GM20000 (cell line): ENCODE results near the gene TBC1D1.
A peak's percentile ranks its signal among the peaks of the same experiment; 100 is the strongest.
"Not testable (repeated sequence)": the region's sequence is repeated elsewhere in the genome, so short reads cannot be mapped to it uniquely, and the experiment has no call there.

Experiments
- DNase-seq: peaks from one replicate; pipeline ENCODE4 v3.0.0; 2012; ENCODE audit warnings: low spot score
- CTCF ChIP-seq: IDR thresholded peaks from 2 replicates; pipeline ENCODE4 v1.5.1; 2012; ENCODE audit warnings: mild to moderate bottlenecking, control low read depth; ENCODE audit errors: extremely low read depth, missing control alignments

The TBC1D1 gene

DNA sequence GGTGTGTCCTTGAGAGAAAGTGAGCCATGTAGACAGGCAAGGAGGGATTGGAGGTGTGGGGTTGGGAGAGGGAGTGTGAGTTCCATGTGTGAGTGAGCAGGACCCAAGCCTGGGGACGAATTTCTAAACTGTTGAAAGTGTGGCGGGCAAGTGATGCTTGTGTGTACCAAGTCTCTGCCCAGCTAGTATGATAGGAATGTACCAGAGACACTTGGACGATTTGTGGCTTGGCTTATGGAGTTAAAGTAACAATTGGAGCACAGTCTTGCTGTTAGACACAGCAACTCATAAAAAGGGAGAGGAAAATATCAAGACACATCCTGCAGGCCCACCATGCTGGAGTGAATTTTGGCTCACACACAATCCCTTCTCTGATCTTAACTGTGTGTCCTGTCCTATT is 77.9 kb downstream of the TBC1D1 start:
- no peak for TF ChIP-seq CTCF
- no peak for DNase-seq

DNA sequence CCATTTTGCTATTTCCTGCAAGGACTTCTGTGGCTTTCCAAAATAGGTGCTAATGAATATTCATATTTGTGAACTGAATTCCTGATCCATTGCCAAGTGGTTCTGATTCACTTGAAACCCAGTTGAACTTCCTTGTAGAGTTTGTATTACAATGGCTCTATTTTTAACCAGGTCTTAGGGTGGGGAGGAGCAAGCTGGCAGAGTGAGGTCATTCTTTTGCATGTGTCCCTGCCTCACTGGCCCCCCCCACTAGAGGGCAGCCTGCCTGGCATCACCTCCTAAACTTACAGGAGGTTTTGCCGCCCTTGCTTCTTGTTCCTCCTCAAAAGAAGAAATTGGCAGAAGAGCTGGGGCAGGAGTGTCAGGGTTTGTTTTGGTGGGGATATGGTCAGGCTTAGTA is 79.8 kb downstream of the TBC1D1 start:
- TF ChIP-seq CTCF = peak; percentile 21
- no peak for DNase-seq

DNA sequence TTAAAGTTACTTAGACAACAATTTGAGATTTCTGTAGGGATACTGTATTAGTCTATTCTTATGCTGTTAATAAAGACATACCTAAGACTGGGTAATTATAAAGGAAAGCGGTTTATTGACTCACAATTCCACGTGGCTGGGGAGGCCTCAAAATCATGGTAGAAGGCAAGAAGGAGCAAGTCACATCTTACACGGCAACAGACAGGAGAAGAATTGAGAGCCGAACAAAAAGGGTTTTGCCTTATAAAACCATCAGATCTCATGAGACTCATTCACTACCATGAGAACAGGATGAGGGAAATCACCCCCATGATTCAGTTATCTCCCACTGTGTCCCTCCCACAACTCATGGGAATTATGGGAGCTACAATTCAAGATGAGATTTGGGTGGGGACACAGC is 80.3 kb downstream of the TBC1D1 start:
- no peak for TF ChIP-seq CTCF
- no peak for DNase-seq

- TF ChIP-seq CTCF = no peak
- no peak for DNase-seq
Observed at GRCh38 chr4:37973441-37973840, 82.6 kb downstream of the TBC1D1 start.

- DNase-seq = not testable (repeated sequence)
Observed at GRCh38 chr4:37975321-37975822, 84.5 kb downstream of the TBC1D1 start.

DNA sequence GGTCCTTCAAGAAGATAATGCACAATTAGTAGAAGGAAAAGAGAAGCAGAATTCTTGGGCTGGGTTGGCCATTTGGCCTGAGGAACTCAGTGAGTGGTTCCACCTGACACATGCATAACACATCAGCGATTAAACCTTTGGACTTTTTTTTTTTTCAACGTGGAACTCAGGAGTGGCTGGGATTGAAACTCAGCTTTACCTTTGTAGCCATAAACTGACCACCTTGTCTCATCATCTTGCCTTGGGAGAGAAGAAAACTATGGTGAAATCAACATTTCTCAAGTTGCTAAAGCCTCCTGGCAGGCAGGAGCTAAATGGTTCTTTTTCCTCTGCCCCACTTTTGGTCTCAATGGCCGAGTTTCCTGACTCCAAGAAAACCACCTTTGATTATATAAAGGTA is 85.6 kb downstream of the TBC1D1 start:
- no peak for DNase-seq
- no peak for TF ChIP-seq CTCF

DNA sequence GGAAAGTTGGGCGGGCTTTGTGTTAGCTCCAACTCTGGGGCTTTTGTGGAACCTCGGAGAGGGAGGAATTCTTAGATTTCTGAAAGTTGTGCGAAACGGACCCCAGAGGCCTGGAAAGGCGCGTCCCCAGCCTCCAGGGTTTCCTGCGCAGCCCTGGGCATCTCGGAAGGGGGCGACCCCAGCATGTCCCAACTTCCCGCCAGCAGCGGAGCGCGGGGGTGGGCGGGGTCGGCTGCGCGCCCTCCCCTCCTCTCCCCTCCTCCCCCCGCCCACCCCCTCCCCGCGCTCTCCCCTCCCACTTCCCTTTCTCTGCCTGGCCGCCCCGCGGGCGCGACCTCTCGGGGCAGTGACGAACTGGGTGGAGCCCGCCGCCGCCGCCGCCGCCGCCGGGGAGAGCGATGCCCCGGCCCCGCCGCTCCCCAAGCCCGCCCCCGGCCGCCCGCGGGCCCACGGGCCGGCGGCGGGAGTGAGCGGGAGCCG is 86.1 kb downstream of the TBC1D1 start:
- peak; percentile 92 for DNase-seq
- no peak for TF ChIP-seq CTCF

- peak; percentile 70 for TF ChIP-seq CTCF
- peak; percentile 80 for DNase-seq
Observed at GRCh38 chr4:37977471-37978247, 86.8 kb downstream of the TBC1D1 start.
